Mammary epithelial cell (primary cell): ENCODE results near the gene TRANK1.

ENCODE experiments used
- CTCF ChIP-seq, 2 donors: IDR thresholded peaks in 1 of 2; conservative IDR thresholded peaks in 1 of 2; 2 replicates each; pipeline ENCODE4 v1.5.1; 2011 to 2012; ENCODE audit warnings: inconsistent platforms in 2 of 2, low read length in 2 of 2, mild to moderate bottlenecking in 2 of 2, control low read depth in 1 of 2, low read depth in 1 of 2; ENCODE audit not compliant: insufficient read depth in 1 of 2; ENCODE audit errors: extremely low read depth in 1 of 2
- EZH2 ChIP-seq: IDR thresholded peaks from 2 replicates; pipeline ENCODE4 v1.6.1; 2012; ENCODE audit warnings: low read length, inconsistent platforms, borderline replicate concordance

GRCh38 chr3:36891701-36892160 is 53.1 kb downstream of the TRANK1 start:
- TF ChIP-seq CTCF (conservative IDR thresholded peaks at IDR 0.05 in 1 of 2, IDR thresholded peaks at IDR 0.05 in 1 of 2; ENCODE audit: extremely low read depth in 1 of 2, insufficient read depth in 1 of 2, low read depth in 1 of 2, low read length in 2 of 2) (no peak), EZH2 (no peak)
